GM12873 (cell line): Measurements from ENCODE around the gene SNRPD3.
"Not testable (repeated sequence)": the region's sequence is repeated elsewhere in the genome, so short reads cannot be mapped to it uniquely, and the experiment has no call there.

Experiments used
- CTCF ChIP-seq: IDR thresholded peaks from 2 replicates; pipeline ENCODE4 v1.5.1; 2012; ENCODE audit warnings: low read depth, mild to moderate bottlenecking, moderate library complexity, low read length, control low read depth; ENCODE audit not compliant: insufficient read depth; ENCODE audit errors: missing control alignments

Gene SNRPD3

GRCh38 chr22:24595863-24596262 is 40.1 kb downstream of the SNRPD3 start:
- no peak for TF ChIP-seq CTCF

- no peak for TF ChIP-seq CTCF
Measured at GRCh38 chr22:24599514-24599913, 43.7 kb downstream of the SNRPD3 start.

- no peak for TF ChIP-seq CTCF
Measured at GRCh38 chr22:24601217-24602104, 45.7 kb downstream of the SNRPD3 start.

GRCh38 chr22:24602847-24603769 is 47.3 kb downstream of the SNRPD3 start, which contains the start of gene GGT1:
Gene GGT1 (plus strand): TSS chr22:24603193. CDS start chr22:24611082, 7,889 bp downstream.
- not testable (repeated sequence) for TF ChIP-seq CTCF
